ENCODE results near the gene ESR1. TPM values are rescaled to one million over a fixed set of nuclear protein-coding genes. Genes with fewer than 3 reads are reported as not detected.

Gene ESR1
- polyA plus RNA-seq, 3 donors: 0.12 to 0.24 (median 0.23) TPM

- Histone ChIP-seq H3K79me2 (ENCODE audit: insufficient read depth, low read length) (no peaks in the 10 kb centered on the region), H3K4me3 (replicated peaks in 1 of 3; ENCODE audit: low read depth in 2 of 3, low read length in 3 of 3) (no peak overlapping the region), H3K9me3 (replicated peaks in 1 of 2; ENCODE audit: control insufficient read depth in 1 of 2, insufficient read depth in 1 of 2, low read length in 2 of 2) (no peaks in the 10 kb centered on the region), H3K27me3 (ENCODE audit: control insufficient read depth in 2 of 2, insufficient read depth in 2 of 2, low read length in 2 of 2) (no peaks in the 10 kb centered on the region), H3K36me3 (replicated peaks in 1 of 2; ENCODE audit: control insufficient read depth in 1 of 2, insufficient read depth in 2 of 2, low read length in 2 of 2) (no peaks in the 10 kb centered on the region), H3K4me1 (ENCODE audit: control insufficient read depth in 1 of 2, insufficient read depth in 2 of 2, low read length in 2 of 2) (no peaks in the 10 kb centered on the region), H3K9ac (ENCODE audit: insufficient read depth, low read length, poor library complexity, severe bottlenecking) (no peak overlapping the region), H3K27ac (ENCODE audit: low read depth in 1 of 2, low read length in 2 of 2) (no peak overlapping the region), H4K20me1 (ENCODE audit: insufficient read depth, low read length) (no peaks in the 10 kb centered on the region), H3K4me2 (replicated peaks; ENCODE audit: extremely low read depth, low read length, poor library complexity, severe bottlenecking) (no peak overlapping the region), H2AFZ (ENCODE audit: insufficient read depth, low read depth, low read length, poor library complexity, severe bottlenecking) (no peak overlapping the region)
- intact Hi-C loops (cut with micrococcal nuclease): no loop called here
- Mint-ChIP-seq H3K27me3 (ENCODE audit: low read depth in 3 of 3) (peaks cover 0 to 2% (median 0%) of the 10 kb centered on the region in 3 donors), H3K4me1 (peaks cover 7% of the 10 kb centered on the region), H3K36me3 (no peaks in the 10 kb centered on the region), H3K4me3 (no peak overlapping the region), H3K9me3 (peaks cover 0 to 3% (median 0%) of the 10 kb centered on the region in 7 donors), H3K27ac (no peak overlapping the region)
- 0% methylated on average over 1 of the region's 1 CpG for WGBS (ENCODE audit: insufficient coverage)
- no peak for TF ChIP-seq CTCF (IDR thresholded peaks at IDR 0.05)
- DNase-seq: no peak
Measured at GRCh38 chr6:151869345-151869744, 61.9 kb downstream of the ESR1 start.

- WGBS (ENCODE audit: insufficient coverage): no CpG with 5 or more reads among the region's 1 CpG
- no peaks in the 10 kb centered on the region for H3K36me3 ChIP-seq (replicated peaks in 1 of 2; ENCODE audit: control insufficient read depth in 1 of 2, insufficient read depth in 2 of 2, low read length in 2 of 2)
- H3K79me2 ChIP-seq (ENCODE audit: insufficient read depth, low read length): no peaks in the 10 kb centered on the region
- peaks cover 0 to 3% (median 0%) of the 10 kb centered on the region in 7 donors for H3K9me3 Mint-ChIP-seq
- no peaks in the 10 kb centered on the region for H3K27me3 ChIP-seq (ENCODE audit: control insufficient read depth in 2 of 2, insufficient read depth in 2 of 2, low read length in 2 of 2)
- no peak for DNase-seq
- peaks cover 0 to 2% (median 0%) of the 10 kb centered on the region in 3 donors for H3K27me3 Mint-ChIP-seq (ENCODE audit: low read depth in 3 of 3)
- no peak overlapping the region for H3K4me2 ChIP-seq (replicated peaks; ENCODE audit: extremely low read depth, low read length, poor library complexity, severe bottlenecking)
- no peaks in the 10 kb centered on the region for H4K20me1 ChIP-seq (ENCODE audit: insufficient read depth, low read length)
- peaks cover 7% of the 10 kb centered on the region for H3K4me1 Mint-ChIP-seq
- no peak overlapping the region for H2AFZ ChIP-seq (ENCODE audit: insufficient read depth, low read depth, low read length, poor library complexity, severe bottlenecking)
- no peaks in the 10 kb centered on the region for H3K9me3 ChIP-seq (replicated peaks in 1 of 2; ENCODE audit: control insufficient read depth in 1 of 2, insufficient read depth in 1 of 2, low read length in 2 of 2)
- no peak overlapping the region for H3K4me3 Mint-ChIP-seq
- no peak overlapping the region for H3K9ac ChIP-seq (ENCODE audit: insufficient read depth, low read length, poor library complexity, severe bottlenecking)
- H3K4me1 ChIP-seq (ENCODE audit: control insufficient read depth in 1 of 2, insufficient read depth in 2 of 2, low read length in 2 of 2): no peaks in the 10 kb centered on the region
- intact Hi-C loops (cut with micrococcal nuclease): no loop called here
- H3K4me3 ChIP-seq (replicated peaks in 1 of 3; ENCODE audit: low read depth in 2 of 3, low read length in 3 of 3): no peak overlapping the region
- no peak overlapping the region for H3K27ac ChIP-seq (ENCODE audit: low read depth in 1 of 2, low read length in 2 of 2)
- TF ChIP-seq CTCF (IDR thresholded peaks at IDR 0.05): no peak
- H3K27ac Mint-ChIP-seq: no peak overlapping the region
- no peaks in the 10 kb centered on the region for H3K36me3 Mint-ChIP-seq
Measured at GRCh38 chr6:151869787-151870186, 62.3 kb downstream of the ESR1 start.

Measured in CD14-positive monocyte (primary cell).